NCI-H345 treated with DMSO at 0.1 percent for 48 hours (cell line): ENCODE measurements around the gene CPT2.

Experiments
- DNase-seq: peaks from one replicate; lab custom pipeline; 2025; ENCODE audit not compliant: unreplicated experiment; lab: John Stamatoyannopoulos, UW

Gene CPT2

DNA sequence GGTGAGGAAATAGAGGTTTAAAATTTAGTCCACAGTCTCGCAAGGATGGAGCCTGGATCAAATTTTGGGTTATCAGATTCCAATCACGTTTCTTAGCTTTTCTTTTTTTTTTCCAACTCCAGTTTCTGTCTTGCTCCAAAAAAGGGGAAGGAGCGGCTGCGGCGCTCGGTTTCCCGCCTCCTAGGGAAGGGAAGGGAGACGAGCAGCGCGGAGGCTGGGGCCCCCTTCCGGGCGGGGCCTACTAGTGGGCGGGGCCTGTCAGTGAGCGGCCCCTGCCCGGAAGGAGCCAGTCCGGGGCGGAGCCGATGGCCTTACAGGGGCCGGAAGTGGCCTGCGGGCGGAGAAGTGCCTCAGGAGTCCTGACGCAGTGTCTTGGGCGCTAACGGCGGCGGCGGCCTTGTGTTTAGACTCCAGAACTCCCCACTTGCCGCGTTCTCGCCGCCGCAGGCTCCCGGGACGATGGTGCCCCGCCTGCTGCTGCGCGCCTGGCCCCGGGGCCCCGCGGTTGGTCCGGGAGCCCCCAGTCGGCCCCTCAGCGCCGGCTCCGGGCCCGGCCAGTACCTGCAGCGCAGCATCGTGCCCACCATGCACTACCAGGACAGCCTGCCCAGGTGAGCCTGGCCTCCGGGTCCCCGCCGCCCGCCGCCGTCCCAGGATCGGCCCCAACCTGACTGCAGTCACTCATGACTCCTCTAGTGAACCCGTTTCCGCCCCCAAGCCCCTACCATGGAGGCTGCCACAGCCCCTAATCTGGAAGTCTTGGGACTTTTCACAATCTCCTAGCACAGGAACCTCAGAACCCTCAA lies at the start of gene CPT2:
Gene CPT2 (plus strand): TSS at position 340 of the 806 bp plus-strand sequence. CDS start 120 bp downstream, at position 460.
- peak; percentile 87 for DNase-seq

DNA sequence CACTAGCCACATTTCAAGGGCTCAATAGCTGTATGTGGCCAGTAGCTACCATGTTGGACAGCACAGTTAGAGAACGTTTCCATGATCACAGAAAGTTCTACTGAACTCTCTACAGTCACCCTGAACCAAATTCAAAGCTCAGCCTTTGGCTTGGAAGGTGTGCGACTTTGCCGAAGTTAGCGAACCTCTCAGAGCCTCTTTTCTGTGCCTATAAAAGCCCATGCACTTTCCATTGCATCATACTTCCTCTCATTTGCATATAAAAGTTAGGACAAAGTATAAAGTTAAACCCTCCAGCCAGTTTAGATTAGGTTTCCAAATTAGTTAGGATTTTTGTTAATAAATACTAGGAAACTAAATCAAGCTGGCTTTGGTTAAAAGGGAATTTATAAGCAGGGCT lies 49.5 kb upstream of the CPT2 start:
- DNase-seq = no peak

DNA sequence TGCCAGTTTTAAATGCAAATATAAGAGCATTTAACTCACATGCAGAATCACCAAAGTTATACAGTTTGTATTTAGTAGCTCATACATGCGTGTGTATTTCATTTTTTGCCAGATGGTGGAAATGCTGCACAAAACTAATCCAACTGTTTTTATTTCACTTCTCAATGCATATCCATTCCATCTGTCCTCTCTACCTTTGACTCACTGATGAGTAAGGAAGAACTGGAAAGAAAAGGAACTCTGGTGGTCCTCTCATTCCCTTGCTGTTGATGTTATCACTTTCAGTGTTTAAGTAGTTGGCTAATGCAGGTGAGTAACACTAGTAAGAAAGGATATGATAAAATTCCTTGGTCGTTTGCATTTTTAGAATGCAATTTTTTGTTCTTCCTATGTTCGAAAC lies 48.5 kb upstream of the CPT2 start:
- DNase-seq = no peak

DNA sequence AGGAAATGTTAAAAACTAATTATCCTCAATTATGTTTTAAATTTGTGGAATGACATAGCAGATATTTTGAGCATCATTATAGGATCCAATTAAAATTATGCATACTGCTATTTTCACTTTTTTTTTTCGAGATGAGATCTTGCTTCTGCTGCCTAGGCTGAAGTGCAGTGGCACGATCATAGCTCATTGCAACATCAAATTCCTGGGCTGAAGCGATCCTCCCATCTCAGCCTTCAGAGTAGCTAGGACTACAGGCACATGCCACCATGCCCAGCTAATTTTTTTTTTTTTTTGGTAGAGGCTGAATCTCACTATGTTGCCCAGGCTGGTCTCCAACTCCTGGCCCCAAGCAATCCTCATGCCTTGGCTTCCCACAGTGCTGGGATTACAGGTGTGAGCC lies 42.9 kb upstream of the CPT2 start:
- no peak for DNase-seq

DNA sequence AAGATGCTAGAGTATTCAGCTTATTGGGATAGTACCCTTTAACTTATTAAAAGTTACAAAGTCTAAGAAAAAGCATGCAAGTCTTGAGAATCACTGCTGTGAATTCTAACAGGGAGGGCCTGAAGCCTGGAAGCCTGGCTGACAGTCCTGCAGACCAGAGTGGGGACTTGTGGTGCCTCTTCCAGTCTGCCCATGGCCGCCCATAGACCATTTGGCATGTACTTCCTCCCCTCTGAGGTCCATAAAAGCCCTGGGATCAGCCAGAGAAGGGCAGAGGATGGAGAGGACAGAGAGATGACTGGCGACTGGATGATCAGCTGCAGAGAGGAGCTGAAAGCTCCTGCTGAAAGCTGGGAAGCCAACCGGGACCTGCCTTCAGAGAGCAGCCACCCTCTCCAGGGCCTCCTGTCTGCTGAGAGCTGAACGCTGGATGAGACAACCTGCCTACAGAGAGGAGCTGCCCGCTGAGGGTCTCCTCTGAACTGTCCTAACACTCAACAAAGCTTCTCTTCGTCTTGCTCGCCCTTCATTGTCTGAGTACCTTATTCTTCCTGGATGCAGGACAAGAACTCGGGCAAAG lies 41.7 kb upstream of the CPT2 start:
- DNase-seq = no peak

DNA sequence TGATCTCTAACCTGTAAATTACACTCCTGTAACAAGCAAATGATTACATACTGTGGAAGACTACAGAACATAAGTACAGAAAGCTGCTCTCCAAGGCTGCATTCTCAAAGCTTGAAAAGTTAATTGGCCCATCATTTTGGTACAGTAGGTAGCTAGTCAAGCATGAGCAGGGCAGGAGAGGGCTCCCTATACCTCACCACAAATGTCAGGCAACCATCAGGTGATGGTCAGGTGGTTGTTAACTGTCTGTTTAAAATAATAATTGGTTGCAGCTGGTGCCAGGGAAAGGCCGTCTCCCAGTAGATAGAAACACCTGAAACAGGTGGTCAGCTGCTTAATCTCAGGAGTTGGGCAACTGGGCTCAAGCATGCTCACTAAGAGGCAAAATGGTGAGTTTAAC lies 41.1 kb upstream of the CPT2 start:
- DNase-seq = no peak

DNA sequence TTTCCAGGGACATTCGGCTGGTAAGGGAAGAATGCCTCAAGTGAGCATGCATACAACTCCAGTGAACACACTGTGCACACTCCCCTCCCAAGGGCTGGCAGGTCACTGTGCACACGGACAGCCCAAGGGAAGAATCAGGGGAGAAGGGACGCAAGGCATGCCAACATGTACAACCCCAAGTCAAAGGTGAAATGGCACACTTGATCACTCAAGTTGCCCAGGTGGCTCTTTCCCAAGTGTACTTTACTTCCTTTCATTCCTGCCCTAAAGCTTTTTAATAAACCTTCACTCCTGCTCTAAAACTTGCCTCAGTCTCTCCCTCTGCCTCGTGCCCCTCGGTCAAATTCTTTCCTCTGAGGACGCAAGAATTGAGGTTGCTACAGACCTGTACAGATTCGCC lies 40.7 kb upstream of the CPT2 start:
- DNase-seq = no peak

DNA sequence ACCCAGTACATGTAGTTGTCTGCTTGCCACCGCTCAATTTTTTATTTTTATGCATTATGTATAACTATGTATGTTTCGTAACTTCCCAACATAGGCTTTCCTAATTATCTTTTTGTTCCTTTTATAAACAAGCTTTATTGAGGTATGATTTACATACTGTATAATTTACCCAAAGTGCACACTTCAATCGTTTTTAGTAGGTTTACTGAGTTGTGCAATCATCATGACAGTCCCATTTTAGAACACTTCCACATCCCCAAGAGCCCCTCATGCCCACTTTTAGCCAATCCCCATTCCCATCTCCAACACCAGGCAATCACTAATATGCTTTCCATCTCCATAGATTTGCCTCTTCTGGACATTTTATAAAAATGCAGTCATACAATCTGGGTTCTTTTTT lies 39.8 kb upstream of the CPT2 start:
- no peak for DNase-seq

DNA sequence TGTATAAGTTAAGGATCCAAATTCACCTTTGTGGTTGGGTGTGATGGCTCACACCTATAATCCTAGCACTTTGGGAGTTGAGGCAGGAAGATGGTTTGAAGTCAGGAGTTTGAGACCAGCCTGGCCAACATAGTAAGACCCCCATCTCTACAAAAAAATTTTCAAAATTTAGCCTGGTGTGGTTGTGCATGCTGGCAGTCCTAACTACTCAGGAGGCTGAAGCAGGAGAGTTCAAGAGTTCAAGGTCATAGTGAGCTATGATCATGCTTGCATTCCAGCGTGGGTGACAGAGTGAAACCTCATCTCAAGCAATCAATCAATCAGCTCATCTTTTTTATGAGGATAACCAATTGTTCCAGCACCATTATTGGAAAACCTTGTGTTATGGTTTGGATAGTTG lies 37.7 kb upstream of the CPT2 start:
- DNase-seq = no peak

DNA sequence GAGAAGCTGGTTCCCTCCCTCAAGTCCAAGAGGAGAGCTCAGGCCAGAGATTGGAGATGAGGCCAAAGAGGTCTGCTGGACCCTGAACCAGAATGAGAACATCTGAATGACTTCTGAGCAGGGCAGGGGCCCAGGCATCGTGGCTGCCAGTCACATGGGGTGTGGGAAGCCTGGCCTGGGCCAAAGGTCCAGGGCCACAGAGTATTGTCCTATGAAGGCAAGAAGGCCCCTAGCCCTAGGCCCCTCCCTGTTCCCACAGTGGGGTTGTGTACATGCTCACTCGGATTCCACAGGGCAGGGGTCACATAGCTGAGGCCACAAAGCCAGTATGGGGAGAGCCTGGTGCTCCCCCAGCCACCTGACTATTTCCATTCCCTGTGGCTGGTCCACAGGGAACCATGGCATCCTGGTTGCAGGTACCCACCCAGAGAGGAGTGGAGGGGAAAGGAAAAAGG lies 35.7 kb upstream of the CPT2 start:
- no peak for DNase-seq

DNA sequence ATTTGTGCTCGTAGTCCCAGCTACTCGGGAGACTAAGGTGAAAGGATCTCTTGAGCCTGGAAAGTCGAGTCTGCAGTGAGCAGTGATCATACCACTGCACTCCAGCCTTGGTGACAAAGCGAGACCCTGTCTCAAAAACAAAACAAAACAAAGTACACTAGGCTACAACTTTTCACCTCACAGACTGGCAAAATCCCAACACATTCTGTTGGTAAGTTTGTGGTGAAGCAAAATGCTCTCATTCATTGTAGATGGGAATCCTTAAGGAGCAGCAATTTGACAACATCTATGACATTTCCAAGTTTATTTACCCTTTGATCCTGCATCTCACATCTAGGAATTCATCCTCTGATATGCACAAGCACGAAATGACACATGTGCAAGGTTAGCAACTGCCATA lies 34.0 kb upstream of the CPT2 start:
- no peak for DNase-seq

DNA sequence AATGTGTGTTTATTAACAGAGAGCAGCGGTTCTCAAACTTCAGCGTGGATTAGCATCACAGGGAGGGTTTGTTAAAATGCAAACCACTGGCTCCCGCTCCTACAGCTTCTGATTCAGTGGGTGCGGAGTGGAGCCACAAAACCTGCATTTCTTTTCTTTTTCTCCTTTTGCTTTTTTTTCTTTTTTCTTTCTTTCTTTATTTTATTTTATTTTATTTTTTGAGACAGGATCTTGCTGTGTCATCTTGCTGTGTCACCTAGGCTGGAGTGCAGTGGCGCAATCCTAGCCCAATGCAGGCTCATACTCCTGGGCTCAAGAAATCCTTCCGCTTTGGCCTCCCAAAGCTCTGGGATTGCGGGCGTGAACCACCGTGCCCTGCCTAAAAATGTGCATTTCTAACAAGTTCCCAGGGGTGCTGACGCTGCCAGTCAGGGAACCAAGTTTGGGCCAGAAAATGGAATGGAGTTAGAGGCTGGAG lies 33.3 kb upstream of the CPT2 start:
- DNase-seq = no peak

DNA sequence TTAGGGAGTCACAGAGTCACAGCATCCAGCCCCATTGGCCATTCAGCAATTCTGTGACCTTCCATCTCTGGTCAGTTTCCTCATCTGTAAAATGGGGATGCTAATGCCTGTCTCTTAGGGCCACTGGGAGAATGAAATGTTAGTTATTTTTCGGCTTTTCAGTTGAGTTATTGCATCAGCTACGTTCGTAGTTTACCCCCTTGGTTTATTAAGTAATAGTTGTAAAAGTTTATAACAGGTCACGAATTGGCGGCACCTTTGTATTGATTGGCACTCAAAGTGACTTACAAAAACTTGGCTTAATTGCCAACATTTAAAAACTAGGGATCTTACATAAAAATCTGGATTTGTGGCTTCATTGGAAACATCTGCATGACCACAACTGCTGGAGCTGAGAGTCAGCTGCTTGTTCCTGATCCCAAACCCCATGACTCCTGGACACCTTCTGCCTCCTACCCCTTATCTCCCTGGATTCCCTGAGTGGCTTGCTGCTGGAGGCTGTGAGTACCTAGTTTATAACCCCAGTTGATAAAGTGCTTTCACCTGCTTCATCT lies 31.1 kb upstream of the CPT2 start:
- DNase-seq = no peak

DNA sequence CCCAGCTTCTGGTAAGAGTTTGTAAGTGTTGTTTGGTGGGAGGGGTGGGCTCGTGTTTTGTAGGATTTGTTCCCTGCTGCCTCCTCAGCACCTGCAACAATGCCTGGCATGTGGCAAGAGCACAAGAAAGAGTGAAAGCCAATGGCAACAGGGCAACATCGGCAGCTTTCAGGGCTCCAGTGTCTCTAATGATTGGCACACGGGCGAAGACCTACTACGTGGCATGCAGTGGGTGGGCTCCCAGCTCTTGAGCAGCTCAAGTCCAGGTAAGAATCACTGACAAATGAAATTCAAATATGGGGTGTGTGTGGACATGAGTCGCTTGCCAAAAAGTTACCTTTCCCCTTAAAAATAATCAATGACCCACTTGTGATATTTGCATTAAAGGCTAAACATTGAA lies 30.3 kb upstream of the CPT2 start:
- no peak for DNase-seq

DNA sequence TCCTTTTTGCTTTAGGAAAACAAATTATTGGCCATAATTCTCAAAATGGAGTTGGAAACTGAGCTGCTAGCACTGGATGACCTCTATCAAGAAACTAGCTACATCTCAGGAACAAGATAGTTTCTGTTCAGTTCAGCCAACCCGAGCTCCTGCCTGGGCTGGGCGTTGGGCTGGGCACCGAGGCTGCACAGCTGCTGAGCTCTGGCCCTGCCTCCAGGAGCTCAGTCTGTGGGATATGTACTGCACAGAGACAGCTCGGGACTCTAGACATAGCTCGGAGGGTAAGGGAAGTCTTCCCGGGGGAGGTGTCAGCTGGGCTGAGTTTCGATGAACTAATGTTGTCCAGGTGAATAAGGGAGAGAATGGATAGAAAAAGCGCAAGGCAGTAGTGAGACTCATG lies 29.7 kb upstream of the CPT2 start:
- no peak for DNase-seq

DNA sequence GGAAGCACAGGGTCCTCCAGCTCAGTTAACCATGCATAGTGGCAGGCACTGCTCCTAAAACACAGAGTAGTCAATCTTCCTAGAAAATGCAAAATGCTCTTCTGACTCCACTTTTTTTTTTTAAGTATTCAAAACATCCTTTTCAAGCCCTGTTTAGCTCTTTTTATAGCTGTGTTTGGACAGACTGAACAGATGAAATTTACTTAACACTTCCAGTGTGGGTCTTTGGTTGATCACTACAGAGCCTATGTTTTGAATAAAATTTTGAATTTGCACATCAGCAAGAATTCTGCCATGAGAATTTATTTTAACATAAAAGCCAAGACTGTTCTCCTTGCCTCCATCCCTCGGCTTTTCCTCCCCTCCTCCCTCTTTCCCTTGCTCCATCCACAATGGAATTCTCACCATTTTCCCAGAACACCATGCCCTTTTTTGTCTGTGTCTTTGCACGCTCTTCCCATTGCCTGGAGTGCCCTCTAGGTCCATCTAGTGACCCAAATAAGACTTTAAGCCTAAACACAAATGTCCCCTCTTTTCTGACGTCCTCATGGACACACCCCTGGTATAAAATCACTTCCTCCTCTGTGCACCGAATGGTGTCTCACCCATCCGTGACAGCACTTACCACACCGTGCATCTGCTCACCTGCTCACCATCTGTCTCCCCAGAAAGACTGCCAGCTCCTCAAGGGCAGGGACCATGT lies 24.0 kb upstream of the CPT2 start:
- DNase-seq = peak; percentile 40

DNA sequence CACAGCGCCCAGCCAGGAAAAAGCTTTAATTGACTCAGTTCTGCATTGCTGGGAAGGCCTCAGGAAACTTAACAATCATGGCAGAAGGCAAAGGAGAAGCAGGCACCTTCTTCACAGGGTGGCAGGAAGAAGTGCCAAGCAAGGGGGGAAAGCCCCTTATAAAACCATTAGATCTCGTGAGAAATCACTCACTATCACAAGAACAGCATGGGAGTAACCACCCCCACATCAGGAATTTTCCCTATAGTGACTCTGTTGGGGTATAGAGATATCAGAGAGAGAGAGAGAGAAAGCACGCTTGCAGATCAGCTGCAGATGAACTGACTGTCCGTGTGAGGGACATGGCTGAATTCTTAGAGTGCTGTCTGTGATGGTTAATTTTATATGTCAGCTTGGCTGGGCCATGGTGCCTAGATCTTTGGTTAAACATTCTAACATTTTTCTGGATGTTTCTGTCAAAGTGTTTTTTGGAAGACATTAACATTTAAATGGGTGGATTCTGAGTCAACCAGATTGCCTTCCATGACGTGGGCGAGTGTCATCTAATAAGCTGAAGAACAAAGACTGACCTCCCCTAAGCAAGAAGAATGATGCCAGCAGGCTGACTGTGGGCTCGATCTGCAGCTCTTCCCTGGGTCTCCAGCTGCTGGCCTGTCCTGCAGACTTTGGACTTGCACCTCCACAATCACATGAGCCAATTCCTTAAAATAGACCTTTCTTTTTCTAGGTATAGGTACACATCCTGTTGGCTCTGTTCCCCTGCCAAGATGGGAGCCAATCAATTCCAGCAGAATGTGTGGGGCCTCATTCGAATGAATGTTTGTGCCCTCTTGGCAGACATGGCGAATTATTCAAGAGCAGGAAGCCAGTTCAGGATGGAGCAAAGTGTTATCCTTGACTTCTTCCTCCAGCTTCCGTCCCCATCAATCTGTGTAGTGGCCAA lies 21.4 kb upstream of the CPT2 start:
- DNase-seq = no peak

DNA sequence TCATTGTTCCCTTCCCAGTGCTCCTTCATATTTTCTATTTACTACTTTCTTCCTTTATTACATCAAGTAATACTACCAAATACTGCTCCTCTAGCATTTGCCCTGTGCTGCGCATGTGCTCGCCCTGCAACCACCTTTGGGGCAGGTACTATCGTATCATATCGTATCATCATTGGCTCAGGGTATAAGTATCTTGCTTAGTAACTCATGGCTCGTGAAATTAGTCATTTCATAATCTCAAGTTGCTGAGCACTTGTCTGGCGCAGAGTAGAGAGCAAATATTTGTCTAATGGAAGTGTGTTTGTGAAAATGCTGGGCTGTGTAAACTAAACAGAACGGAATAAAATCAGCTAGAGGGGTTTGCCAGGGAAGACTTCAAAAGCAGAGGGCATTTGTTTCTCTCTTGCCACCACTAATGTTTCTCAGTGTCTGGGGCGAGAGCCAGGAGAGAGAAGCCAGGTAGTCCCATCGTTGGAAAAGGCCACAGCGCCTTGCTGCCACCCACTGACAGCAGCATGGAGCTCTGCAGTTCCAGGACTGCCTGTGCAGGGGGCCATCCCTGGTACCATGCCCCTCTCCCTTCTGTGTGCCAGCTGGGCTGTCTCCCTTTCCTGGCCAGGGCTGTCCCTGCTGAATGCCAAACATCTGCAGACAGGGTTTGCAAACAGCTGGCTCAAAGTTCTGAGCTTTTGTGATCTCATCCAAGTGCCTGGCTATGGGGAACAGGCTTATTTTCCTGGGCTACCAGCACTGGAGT lies 20.0 kb upstream of the CPT2 start:
- peak; percentile 36 for DNase-seq

DNA sequence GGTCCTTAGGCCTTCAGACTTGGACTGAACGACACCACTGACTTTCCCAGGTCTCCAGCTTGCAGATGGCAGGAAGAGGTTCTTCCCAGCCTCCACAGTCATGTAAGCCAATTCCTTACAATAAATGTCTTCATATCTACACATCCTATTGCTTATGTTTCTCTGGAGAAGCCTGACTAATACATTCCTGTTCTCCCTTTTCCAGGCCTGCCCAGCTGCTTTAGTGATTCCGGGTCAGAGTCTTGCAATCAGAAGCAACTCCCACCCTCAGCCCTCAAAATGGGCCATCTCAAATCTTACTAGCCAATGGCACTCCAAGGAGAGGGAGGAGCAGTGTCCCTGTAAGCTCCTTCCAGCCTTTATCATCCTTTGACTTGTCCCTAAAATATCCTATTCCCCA lies 16.4 kb upstream of the CPT2 start:
- no peak for DNase-seq

DNA sequence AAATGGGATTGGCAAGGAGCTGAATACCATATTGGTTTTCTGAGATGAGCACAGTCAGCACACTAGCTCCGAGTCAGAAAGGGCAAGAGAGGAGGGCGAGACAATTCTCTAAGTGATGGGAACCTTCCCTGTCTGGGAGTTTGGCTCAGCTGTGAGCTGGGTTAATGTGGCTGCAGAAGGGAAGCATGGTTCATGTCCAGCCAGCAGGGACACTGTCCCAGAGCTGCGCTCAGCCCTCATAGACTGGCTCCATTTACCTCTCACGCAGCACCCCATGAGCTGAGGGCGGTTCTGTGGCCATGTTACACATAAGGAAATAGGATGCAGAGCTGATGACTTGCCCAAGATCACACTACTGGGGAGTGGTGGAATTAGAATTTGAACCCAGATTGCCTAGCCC lies 15.7 kb upstream of the CPT2 start:
- no peak for DNase-seq
